Nephron progenitor cell (in vitro differentiated cells): ENCODE results near the gene STMN1.
A peak's percentile ranks its signal among the peaks of the same experiment; 100 is the strongest.

Source experiments
- DNase-seq: peaks from one replicate; pipeline ENCODE4 v3.0.0; 2021
- H3K27ac Mint-ChIP-seq: 2 replicates; pipeline ENCODE4 v1.8.0; 2021; ENCODE audit warnings: mild to moderate bottlenecking, moderate library complexity, mixed read lengths
- H3K27me3 Mint-ChIP-seq: 2 replicates; pipeline ENCODE4 v1.8.0; 2021; ENCODE audit warnings: mild to moderate bottlenecking, low read depth, mixed read lengths; ENCODE audit not compliant: poor library complexity
- H3K36me3 Mint-ChIP-seq: 2 replicates; pipeline ENCODE4 v1.8.0; 2021; ENCODE audit warnings: low read depth, mixed read lengths
- H3K4me1 Mint-ChIP-seq: 2 replicates; pipeline ENCODE4 v1.8.0; 2021; ENCODE audit warnings: mixed read lengths
- H3K4me3 Mint-ChIP-seq: 2 replicates; pipeline ENCODE4 v1.8.0; 2021; ENCODE audit warnings: mild to moderate bottlenecking, moderate library complexity, mixed read lengths
- H3K9me3 Mint-ChIP-seq: 2 replicates; pipeline ENCODE4 v1.8.0; 2021; ENCODE audit warnings: mild to moderate bottlenecking, moderate library complexity, mixed read lengths
- CTCF ChIP-seq: fragments of 200-600 bp; sonication (generic); IDR thresholded peaks from 2 replicates; pipeline ENCODE4 v1.5.0; 2021; ENCODE audit warnings: antibody characterized with exemption

The STMN1 gene

GRCh38 chr1:25922971-25923552, 16.8 kb upstream of the STMN1 start:
- Mint-ChIP-seq H3K27me3 (peaks cover 23% of the 10 kb centered on the region), H3K4me1 (peaks cover 50% of the 10 kb centered on the region), H3K9me3 (no peaks in the 10 kb centered on the region), H3K27ac (no peak overlapping the region), H3K36me3 (no peaks in the 10 kb centered on the region), H3K4me3 (peak overlapping the region; percentile 76)
- DNase-seq, result peak; percentile 52
- no peak for TF ChIP-seq CTCF

GRCh38 chr1:25922056-25922970, 16.1 kb upstream of the STMN1 start:
- Mint-ChIP-seq H3K27ac (no peak overlapping the region), H3K36me3 (no peaks in the 10 kb centered on the region), H3K27me3 (peaks cover 23% of the 10 kb centered on the region), H3K4me1 (peaks cover 47% of the 10 kb centered on the region), H3K9me3 (no peaks in the 10 kb centered on the region), H3K4me3 (peak overlapping the region; percentile 85)
- no peak for DNase-seq
- no peak for TF ChIP-seq CTCF

- Mint-ChIP-seq H3K36me3 (no peaks in the 10 kb centered on the region), H3K4me3 (no peak overlapping the region), H3K27me3 (peaks cover 13% of the 10 kb centered on the region), H3K9me3 (no peaks in the 10 kb centered on the region), H3K4me1 (peaks cover 40% of the 10 kb centered on the region), H3K27ac (no peak overlapping the region)
- no peak for TF ChIP-seq CTCF
- DNase-seq, result no peak
Measured at GRCh38 chr1:25918615-25919014, 12.4 kb upstream of the STMN1 start.

GRCh38 chr1:25917996-25918395, 11.8 kb upstream of the STMN1 start:
- Mint-ChIP-seq H3K36me3 (no peaks in the 10 kb centered on the region), H3K9me3 (no peaks in the 10 kb centered on the region), H3K4me3 (no peak overlapping the region), H3K27me3 (peaks cover 10% of the 10 kb centered on the region), H3K4me1 (peaks cover 34% of the 10 kb centered on the region), H3K27ac (no peak overlapping the region)
- TF ChIP-seq CTCF, result no peak
- no peak for DNase-seq

GRCh38 chr1:25916460-25916859, 10.2 kb upstream of the STMN1 start:
- TF ChIP-seq CTCF, result no peak

More at GRCh38 chr1:25916460-25916859, 10.2 kb upstream of the STMN1 start:
- Mint-ChIP-seq H3K9me3 (no peaks in the 10 kb centered on the region), H3K27ac (no peak overlapping the region), H3K4me1 (peaks cover 25% of the 10 kb centered on the region), H3K4me3 (no peak overlapping the region), H3K27me3 (peaks cover 1% of the 10 kb centered on the region), H3K36me3 (no peaks in the 10 kb centered on the region)
- DNase-seq, result no peak
